GM23338 (cell line): ENCODE data around the gene ATAD2B. TPM values are rescaled to one million over a fixed set of nuclear protein-coding genes. Genes with fewer than 3 reads are reported as not detected.

Experiments
- CREB1 ChIP-seq: fragments of 250-450 bp; sonication (Bioruptor Pico); IDR thresholded peaks from 2 replicates; pipeline ENCODE4 v1.5.0; 2020; ENCODE audit warnings: low read depth, mild to moderate bottlenecking, moderate library complexity
- EZH2phosphoT487 ChIP-seq: fragments of 200-600 bp; sonication (generic); IDR thresholded peaks from one replicate; pipeline ENCODE4 v1.8.1; 2018; ENCODE audit warnings: antibody characterized with exemption; ENCODE audit not compliant: unreplicated experiment
- JUNB ChIP-seq: IDR thresholded peaks from one replicate; pipeline ENCODE4 v1.6.1; 2016; ENCODE audit warnings: antibody characterized with exemption; ENCODE audit not compliant: unreplicated experiment
- NANOG ChIP-seq: IDR thresholded peaks from 2 replicates; pipeline ENCODE4 v1.6.1; 2016; ENCODE audit warnings: antibody characterized with exemption, borderline replicate concordance
- POLR2AphosphoS5 ChIP-seq: IDR thresholded peaks from 2 replicates; pipeline ENCODE4 v1.6.1; 2016; ENCODE audit warnings: antibody characterized with exemption, low read depth
- STAT1 ChIP-seq: IDR thresholded peaks from one replicate; pipeline ENCODE4 v1.6.1; 2016; ENCODE audit warnings: antibody characterized with exemption; ENCODE audit not compliant: unreplicated experiment
- ZNF114 ChIP-seq: fragments of 250-450 bp; sonication (Bioruptor Pico); IDR thresholded peaks from 2 replicates; pipeline ENCODE4 v1.5.0; 2020; ENCODE audit warnings: mild to moderate bottlenecking, moderate library complexity
- polyA plus RNA-seq: library from polyadenylated mRNA; unstranded; fragments of >200 nt; fragmentation: Nextera tagmentation; extraction: Ambion mirVana; gene quantifications from 2 replicates; pipeline ENCODE4 v1.2.1, GENCODE V29; 2016
- total RNA-seq: library from RNA; depleted of rRNA; stranded (reverse); fragments of >200 nt; shearing (Covaris generic); gene quantifications from 2 replicates; pipeline ENCODE4 v1.2.3, GENCODE V29; 2014
- TF ChIP-seq, protein P1 (sequence below): fragments of 250-450 bp; sonication (Bioruptor Pico); IDR thresholded peaks from 2 replicates; pipeline ENCODE4 v1.5.0; 2020; ENCODE audit warnings: mild to moderate bottlenecking, moderate library complexity
- TF ChIP-seq, protein P2 (sequence below): IDR thresholded peaks from 2 replicates; pipeline ENCODE4 v1.6.1; 2016; ENCODE audit warnings: antibody characterized with exemption
- TF ChIP-seq, protein P3 (sequence below), 2 experiments: fragments of 200-600 bp in 1 of 2; sonication (generic) in 1 of 2; conservative IDR thresholded peaks; 2 replicates each; pipeline versions ENCODE4 v1.5.1 to v1.6.1; 2016 to 2017; ENCODE audit warnings: antibody characterized with exemption in 2 of 2, low read depth in 2 of 2, mild to moderate bottlenecking in 2 of 2, moderate library complexity in 1 of 2

The ATAD2B gene
- total and polyA plus RNA-seq, 2 experiments from 2014 or later: 12.4 to 19.3 TPM

DNA sequence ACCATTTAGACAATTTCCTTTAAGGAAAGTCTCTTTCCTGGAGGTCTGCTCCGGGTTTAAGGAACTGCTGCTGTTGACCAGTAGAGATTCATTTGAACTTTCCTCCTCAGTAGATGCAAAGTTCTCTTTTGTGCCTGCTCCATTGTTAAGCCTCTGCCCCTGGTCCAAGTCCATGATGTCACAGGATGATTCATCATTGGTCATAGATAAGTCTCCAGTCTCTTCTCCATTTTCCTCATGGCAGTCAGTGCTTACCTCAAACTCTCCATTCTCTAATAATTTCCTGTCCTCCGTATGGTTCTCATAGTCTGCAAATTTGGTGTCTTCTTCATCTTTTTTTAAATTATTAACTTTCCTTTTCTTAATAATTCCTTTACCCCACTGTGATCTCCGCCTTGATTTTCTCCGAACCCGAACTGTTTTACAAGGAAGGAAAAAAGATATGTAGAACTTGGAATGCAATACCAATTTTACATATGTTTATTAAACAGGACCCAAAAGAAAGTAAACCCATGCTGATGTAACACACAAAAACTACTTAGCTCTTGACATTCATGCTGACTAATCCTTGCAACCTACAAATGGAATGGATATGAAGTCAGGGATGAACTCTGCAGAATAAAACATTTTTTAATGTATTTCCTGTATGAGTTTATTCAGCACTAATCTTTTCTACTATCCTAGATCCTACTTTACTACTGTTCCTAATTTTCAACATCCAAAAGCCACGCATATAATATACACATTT is 169.1 kb downstream of the ATAD2B start (continued):
- TF ChIP-seq, protein P1, sequence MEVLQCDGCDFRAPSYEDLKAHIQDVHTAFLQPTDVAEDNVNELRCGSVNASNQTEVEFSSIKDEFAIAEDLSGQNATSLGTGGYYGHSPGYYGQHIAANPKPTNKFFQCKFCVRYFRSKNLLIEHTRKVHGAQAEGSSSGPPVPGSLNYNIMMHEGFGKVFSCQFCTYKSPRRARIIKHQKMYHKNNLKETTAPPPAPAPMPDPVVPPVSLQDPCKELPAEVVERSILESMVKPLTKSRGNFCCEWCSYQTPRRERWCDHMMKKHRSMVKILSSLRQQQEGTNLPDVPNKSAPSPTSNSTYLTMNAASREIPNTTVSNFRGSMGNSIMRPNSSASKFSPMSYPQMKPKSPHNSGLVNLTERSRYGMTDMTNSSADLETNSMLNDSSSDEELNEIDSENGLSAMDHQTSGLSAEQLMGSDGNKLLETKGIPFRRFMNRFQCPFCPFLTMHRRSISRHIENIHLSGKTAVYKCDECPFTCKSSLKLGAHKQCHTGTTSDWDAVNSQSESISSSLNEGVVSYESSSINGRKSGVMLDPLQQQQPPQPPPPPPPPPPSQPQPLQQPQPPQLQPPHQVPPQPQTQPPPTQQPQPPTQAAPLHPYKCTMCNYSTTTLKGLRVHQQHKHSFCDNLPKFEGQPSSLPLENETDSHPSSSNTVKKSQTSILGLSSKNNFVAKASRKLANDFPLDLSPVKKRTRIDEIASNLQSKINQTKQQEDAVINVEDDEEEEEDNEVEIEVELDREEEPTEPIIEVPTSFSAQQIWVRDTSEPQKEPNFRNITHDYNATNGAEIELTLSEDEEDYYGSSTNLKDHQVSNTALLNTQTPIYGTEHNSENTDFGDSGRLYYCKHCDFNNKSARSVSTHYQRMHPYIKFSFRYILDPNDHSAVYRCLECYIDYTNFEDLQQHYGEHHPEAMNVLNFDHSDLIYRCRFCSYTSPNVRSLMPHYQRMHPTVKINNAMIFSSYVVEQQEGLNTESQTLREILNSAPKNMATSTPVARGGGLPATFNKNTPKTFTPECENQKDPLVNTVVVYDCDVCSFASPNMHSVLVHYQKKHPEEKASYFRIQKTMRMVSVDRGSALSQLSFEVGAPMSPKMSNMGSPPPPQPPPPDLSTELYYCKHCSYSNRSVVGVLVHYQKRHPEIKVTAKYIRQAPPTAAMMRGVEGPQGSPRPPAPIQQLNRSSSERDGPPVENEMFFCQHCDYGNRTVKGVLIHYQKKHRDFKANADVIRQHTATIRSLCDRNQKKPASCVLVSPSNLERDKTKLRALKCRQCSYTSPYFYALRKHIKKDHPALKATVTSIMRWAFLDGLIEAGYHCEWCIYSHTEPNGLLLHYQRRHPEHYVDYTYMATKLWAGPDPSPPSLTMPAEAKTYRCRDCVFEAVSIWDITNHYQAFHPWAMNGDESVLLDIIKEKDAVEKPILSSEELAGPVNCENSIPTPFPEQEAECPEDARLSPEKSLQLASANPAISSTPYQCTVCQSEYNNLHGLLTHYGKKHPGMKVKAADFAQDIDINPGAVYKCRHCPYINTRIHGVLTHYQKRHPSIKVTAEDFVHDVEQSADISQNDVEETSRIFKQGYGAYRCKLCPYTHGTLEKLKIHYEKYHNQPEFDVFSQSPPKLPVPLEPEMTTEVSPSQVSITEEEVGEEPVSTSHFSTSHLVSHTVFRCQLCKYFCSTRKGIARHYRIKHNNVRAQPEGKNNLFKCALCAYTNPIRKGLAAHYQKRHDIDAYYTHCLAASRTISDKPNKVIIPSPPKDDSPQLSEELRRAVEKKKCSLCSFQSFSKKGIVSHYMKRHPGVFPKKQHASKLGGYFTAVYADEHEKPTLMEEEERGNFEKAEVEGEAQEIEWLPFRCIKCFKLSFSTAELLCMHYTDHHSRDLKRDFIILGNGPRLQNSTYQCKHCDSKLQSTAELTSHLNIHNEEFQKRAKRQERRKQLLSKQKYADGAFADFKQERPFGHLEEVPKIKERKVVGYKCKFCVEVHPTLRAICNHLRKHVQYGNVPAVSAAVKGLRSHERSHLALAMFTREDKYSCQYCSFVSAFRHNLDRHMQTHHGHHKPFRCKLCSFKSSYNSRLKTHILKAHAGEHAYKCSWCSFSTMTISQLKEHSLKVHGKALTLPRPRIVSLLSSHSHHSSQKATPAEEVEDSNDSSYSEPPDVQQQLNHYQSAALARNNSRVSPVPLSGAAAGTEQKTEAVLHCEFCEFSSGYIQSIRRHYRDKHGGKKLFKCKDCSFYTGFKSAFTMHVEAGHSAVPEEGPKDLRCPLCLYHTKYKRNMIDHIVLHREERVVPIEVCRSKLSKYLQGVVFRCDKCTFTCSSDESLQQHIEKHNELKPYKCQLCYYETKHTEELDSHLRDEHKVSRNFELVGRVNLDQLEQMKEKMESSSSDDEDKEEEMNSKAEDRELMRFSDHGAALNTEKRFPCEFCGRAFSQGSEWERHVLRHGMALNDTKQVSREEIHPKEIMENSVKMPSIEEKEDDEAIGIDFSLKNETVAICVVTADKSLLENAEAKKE (CRISPR knock-in tag): no peak
- TF ChIP-seq CREB1: no peak
- TF ChIP-seq STAT1: no peak
- no peak for TF ChIP-seq NANOG
- no peak for TF ChIP-seq EZH2phosphoT487
- TF ChIP-seq, protein P2, sequence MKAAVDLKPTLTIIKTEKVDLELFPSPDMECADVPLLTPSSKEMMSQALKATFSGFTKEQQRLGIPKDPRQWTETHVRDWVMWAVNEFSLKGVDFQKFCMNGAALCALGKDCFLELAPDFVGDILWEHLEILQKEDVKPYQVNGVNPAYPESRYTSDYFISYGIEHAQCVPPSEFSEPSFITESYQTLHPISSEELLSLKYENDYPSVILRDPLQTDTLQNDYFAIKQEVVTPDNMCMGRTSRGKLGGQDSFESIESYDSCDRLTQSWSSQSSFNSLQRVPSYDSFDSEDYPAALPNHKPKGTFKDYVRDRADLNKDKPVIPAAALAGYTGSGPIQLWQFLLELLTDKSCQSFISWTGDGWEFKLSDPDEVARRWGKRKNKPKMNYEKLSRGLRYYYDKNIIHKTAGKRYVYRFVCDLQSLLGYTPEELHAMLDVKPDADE: no peak
- TF ChIP-seq JUNB: no peak
- no peak for TF ChIP-seq POLR2AphosphoS5
- no peak for TF ChIP-seq ZNF114 (CRISPR knock-in tag)
- TF ChIP-seq, protein P3, sequence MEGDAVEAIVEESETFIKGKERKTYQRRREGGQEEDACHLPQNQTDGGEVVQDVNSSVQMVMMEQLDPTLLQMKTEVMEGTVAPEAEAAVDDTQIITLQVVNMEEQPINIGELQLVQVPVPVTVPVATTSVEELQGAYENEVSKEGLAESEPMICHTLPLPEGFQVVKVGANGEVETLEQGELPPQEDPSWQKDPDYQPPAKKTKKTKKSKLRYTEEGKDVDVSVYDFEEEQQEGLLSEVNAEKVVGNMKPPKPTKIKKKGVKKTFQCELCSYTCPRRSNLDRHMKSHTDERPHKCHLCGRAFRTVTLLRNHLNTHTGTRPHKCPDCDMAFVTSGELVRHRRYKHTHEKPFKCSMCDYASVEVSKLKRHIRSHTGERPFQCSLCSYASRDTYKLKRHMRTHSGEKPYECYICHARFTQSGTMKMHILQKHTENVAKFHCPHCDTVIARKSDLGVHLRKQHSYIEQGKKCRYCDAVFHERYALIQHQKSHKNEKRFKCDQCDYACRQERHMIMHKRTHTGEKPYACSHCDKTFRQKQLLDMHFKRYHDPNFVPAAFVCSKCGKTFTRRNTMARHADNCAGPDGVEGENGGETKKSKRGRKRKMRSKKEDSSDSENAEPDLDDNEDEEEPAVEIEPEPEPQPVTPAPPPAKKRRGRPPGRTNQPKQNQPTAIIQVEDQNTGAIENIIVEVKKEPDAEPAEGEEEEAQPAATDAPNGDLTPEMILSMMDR (conservative IDR thresholded peaks at IDR 0.05; ENCODE audit: low read depth in 2 of 2): no peak
